Astrocyte (in vitro differentiated cells and primary cell): Measurements from ENCODE around the gene FAM240A. TPM values are rescaled to one million over a fixed set of nuclear protein-coding genes. Genes with fewer than 3 reads are reported as not detected.

ENCODE experiments used
- DNase-seq: peaks from one replicate; pipeline ENCODE4 v3.0.0-alpha.2; 2010; ENCODE audit warnings: low read depth
- FAIRE-seq: peaks from 2 replicates; lab custom pipeline; 2011; peaks lifted over from hg19 to GRCh38; lab: Jason Lieb, UNC
- H2AFZ ChIP-seq: 2 replicates; pipeline ENCODE4 v1.6.0; 2012; ENCODE audit warnings: low read depth, low read length, inconsistent platforms
- H3K27ac ChIP-seq: 2 replicates; pipeline ENCODE4 v1.5.1; 2011; ENCODE audit warnings: low read depth, low read length, inconsistent platforms
- H3K27me3 ChIP-seq: 2 replicates; pipeline ENCODE4 v1.6.0; 2011; ENCODE audit warnings: low read length, inconsistent platforms; ENCODE audit not compliant: insufficient read depth
- H3K36me3 ChIP-seq: 2 replicates; pipeline ENCODE4 v1.5.1; 2011; ENCODE audit warnings: low read length, inconsistent platforms; ENCODE audit not compliant: insufficient read depth
- H3K4me1 ChIP-seq: 2 replicates; pipeline ENCODE4 v1.5.1; 2011; ENCODE audit warnings: low read length, inconsistent platforms; ENCODE audit not compliant: insufficient read depth
- H3K4me2 ChIP-seq: 2 replicates; pipeline ENCODE4 v1.6.0; 2012; ENCODE audit warnings: low read length, inconsistent platforms
- H3K4me3 ChIP-seq: 2 replicates; pipeline ENCODE4 v1.5.1; 2011; ENCODE audit warnings: low read depth, mild to moderate bottlenecking, low read length, inconsistent platforms; ENCODE audit not compliant: insufficient read depth
- H3K79me2 ChIP-seq: 2 replicates; pipeline ENCODE4 v1.6.0; 2012; ENCODE audit warnings: mild to moderate bottlenecking, low read length, inconsistent platforms; ENCODE audit not compliant: insufficient read depth
- H3K9ac ChIP-seq: 2 replicates; pipeline ENCODE4 v1.6.0; 2012; ENCODE audit warnings: mild to moderate bottlenecking, low read length, inconsistent platforms
- H3K9me3 ChIP-seq: 2 replicates; pipeline ENCODE4 v1.5.1; 2012; ENCODE audit warnings: low read depth, mild to moderate bottlenecking, low read length, inconsistent platforms; ENCODE audit not compliant: insufficient read depth
- H4K20me1 ChIP-seq: 2 replicates; pipeline ENCODE4 v1.6.0; 2012; ENCODE audit warnings: low read length, inconsistent platforms; ENCODE audit not compliant: insufficient read depth
- H3K27ac Mint-ChIP-seq: one replicate; pipeline ENCODE4 v1.8.0; 2021; ENCODE audit warnings: mild to moderate bottlenecking, mixed read lengths; ENCODE audit not compliant: unreplicated experiment
- H3K27me3 Mint-ChIP-seq: one replicate; pipeline ENCODE4 v1.8.0; 2021; ENCODE audit warnings: low read depth, mixed read lengths; ENCODE audit not compliant: unreplicated experiment
- H3K36me3 Mint-ChIP-seq: one replicate; pipeline ENCODE4 v1.8.0; 2021; ENCODE audit warnings: low read depth, mixed read lengths; ENCODE audit not compliant: unreplicated experiment
- H3K4me1 Mint-ChIP-seq: one replicate; pipeline ENCODE4 v1.8.0; 2021; ENCODE audit warnings: low read depth, mixed read lengths; ENCODE audit not compliant: unreplicated experiment
- H3K4me3 Mint-ChIP-seq: one replicate; pipeline ENCODE4 v1.8.0; 2021; ENCODE audit warnings: mild to moderate bottlenecking, moderate library complexity, mixed read lengths; ENCODE audit not compliant: unreplicated experiment
- H3K9me3 Mint-ChIP-seq: one replicate; pipeline ENCODE4 v1.8.0; 2021; ENCODE audit warnings: mild to moderate bottlenecking, mixed read lengths; ENCODE audit not compliant: unreplicated experiment
- EZH2 ChIP-seq: IDR thresholded peaks from 2 replicates; pipeline ENCODE4 v1.6.1; 2012; ENCODE audit warnings: mild to moderate bottlenecking, low read length, inconsistent platforms; ENCODE audit not compliant: insufficient read depth
- total RNA-seq: library from RNA; stranded (reverse); gene quantifications from 2 replicates; pipeline ENCODE4 v1.2.1, GENCODE V29; 2021
- TF ChIP-seq, protein P1 (sequence below): IDR thresholded peaks from 2 replicates; pipeline ENCODE4 v1.5.1; 2011; ENCODE audit warnings: low read depth, mild to moderate bottlenecking, inconsistent platforms, low read length, moderate library complexity; ENCODE audit not compliant: insufficient read depth

FAM240A gene
- total RNA-seq, 1 donor from 2014 or later: not detected

DNA sequence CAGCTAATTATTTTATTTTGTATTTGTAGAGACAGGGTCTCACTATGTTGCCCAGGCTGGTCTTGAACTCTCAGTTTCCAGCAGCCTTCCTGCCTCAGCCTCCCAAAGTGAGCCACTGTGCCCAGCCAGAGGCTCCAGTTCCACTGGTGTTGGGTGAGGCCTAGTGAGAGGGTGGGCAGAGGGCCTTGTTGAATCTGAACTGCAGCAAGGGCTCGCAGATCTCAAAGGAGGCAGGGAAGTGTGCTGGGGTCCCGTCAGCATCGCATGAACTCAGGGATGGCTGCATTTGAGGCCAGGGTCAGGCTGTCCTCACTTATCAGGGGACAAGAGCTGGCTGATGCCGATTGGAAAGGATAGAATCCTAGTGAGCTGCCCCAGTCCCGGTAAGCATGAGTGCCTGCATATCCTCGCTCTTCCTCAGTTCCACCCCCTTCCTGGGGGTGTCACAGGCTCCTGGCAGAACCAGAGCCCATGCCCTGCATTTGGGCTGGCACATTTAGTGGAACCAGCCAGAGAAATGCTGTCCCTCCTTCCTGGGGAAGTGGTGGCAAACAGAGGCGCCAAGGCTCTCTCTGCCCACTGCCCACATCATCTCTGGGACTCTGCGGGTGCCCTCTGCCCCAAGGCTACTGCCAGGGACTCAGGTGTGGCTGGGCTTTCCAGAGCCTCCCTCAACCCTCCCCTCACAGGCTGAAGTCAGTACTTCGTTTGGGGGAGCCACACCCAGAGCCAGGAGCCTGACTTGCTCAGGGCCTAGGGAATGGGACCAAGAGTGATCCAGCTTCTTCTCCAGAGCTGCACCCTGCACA, 57.1 kb downstream of the FAM240A start:
- Mint-ChIP-seq H3K27me3 (peaks cover 30% of the 10 kb centered on the region), H3K9me3 (no peaks in the 10 kb centered on the region), H3K27ac (no peak overlapping the region), H3K36me3 (peaks cover 12% of the 10 kb centered on the region), H3K4me3 (no peak overlapping the region), H3K4me1 (peaks cover 1% of the 10 kb centered on the region)
- Histone ChIP-seq H4K20me1 (no peaks in the 10 kb centered on the region), H3K27ac (no peak overlapping the region), H3K4me2 (no peak overlapping the region), H3K9me3 (no peaks in the 10 kb centered on the region), H3K4me1 (no peaks in the 10 kb centered on the region), H3K27me3 (no peaks in the 10 kb centered on the region), H2AFZ (no peak overlapping the region), H3K4me3 (no peak overlapping the region), H3K79me2 (no peaks in the 10 kb centered on the region), H3K36me3 (no peaks in the 10 kb centered on the region), H3K9ac (no peak overlapping the region)
- TF ChIP-seq, protein P1, sequence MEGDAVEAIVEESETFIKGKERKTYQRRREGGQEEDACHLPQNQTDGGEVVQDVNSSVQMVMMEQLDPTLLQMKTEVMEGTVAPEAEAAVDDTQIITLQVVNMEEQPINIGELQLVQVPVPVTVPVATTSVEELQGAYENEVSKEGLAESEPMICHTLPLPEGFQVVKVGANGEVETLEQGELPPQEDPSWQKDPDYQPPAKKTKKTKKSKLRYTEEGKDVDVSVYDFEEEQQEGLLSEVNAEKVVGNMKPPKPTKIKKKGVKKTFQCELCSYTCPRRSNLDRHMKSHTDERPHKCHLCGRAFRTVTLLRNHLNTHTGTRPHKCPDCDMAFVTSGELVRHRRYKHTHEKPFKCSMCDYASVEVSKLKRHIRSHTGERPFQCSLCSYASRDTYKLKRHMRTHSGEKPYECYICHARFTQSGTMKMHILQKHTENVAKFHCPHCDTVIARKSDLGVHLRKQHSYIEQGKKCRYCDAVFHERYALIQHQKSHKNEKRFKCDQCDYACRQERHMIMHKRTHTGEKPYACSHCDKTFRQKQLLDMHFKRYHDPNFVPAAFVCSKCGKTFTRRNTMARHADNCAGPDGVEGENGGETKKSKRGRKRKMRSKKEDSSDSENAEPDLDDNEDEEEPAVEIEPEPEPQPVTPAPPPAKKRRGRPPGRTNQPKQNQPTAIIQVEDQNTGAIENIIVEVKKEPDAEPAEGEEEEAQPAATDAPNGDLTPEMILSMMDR: no peak
- TF ChIP-seq EZH2: no peak
- no peak for FAIRE-seq
- no peak for DNase-seq

DNA sequence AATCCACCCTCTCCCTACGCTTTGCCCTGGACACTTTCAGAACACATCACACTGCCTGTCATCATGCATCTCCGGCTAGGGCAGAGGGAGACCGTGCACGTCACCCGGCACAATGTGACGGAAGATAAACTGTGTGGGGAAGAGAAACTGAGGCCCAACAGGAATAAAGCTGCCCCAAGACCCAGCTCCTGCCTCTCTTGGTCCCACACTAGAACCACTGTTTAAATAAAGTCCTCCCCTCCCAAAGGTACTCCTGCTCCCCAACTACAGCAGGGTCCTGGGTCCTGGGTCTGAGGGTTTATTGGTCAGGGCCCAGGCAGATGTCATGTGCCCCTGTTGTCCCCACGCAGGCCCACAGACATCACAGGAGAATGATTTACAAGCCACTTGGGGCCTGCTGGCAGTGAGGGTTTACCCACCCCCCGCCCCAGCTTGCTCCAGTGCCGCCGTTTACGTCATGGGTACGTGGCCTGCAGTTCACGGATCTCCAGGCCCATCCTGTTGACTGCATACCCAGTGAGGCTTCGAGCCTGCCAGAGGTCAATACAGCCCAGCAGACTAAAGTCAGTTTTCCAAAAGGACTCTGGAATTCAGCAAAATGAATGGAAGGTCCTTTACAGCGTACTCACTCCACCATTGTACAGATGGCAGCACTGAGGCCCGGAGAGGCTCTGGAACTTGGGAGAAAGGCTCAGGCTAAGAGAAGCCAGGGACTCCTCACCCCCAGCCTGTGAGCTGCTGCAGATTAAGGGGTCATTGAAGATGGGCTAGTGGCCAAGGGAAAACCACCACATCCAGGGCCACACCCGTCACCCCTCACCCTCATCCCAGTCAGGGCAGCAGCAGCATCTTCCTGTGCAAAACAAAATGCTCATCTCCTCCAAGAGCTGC, 57.9 kb downstream of the FAM240A start:
- Histone ChIP-seq H3K27me3 (no peaks in the 10 kb centered on the region), H3K4me2 (no peak overlapping the region), H3K79me2 (no peaks in the 10 kb centered on the region), H4K20me1 (no peaks in the 10 kb centered on the region), H3K9me3 (no peaks in the 10 kb centered on the region), H3K27ac (no peak overlapping the region), H2AFZ (no peak overlapping the region), H3K4me3 (no peak overlapping the region), H3K36me3 (no peaks in the 10 kb centered on the region), H3K9ac (no peak overlapping the region), H3K4me1 (no peaks in the 10 kb centered on the region)
- Mint-ChIP-seq H3K27ac (no peak overlapping the region), H3K4me3 (no peak overlapping the region), H3K36me3 (peaks cover 18% of the 10 kb centered on the region), H3K9me3 (peaks cover 2% of the 10 kb centered on the region), H3K27me3 (peaks cover 32% of the 10 kb centered on the region), H3K4me1 (peaks cover 1% of the 10 kb centered on the region)
- TF ChIP-seq, protein P1: no peak
- no peak for TF ChIP-seq EZH2
- DNase-seq: no peak
- FAIRE-seq: no peak
